HepG2 (cell line): ENCODE measurements around the gene SLAMF9. TPM values are rescaled to one million over a fixed set of nuclear protein-coding genes. Genes with fewer than 3 reads are reported as not detected.

Experiments used
- ATAC-seq: fragments of 200-7000 bp; cut with Tn5 transposase; 3 replicates; pipeline ENCODE4 v1.9.1; 2020; ENCODE audit warnings: mild to moderate bottlenecking, moderate library complexity
- BruUV-seq: library from RNA; stranded (reverse); fragments of 400-500 nt; replicated peaks from 2 replicates; lab custom pipeline; 2021; lab: Mats Ljungman, UMichigan
- CTCF ChIA-PET: fragments of 300-600 bp; formaldehyde crosslinking; extraction: SDS; loops from one replicate; lab custom pipeline; 2021; ENCODE audit warnings: low total read pairs, inconsistent platforms, low intra/inter-chr PET ratio; lab: Yijun Ruan, JAX
- POLR2A ChIA-PET: fragments of 350-600 bp; sonication (Branson Sonifier 250); formaldehyde crosslinking; loops from one replicate; lab custom pipeline; 2020; ENCODE audit warnings: antibody characterized with exemption, inconsistent platforms; lab: Yijun Ruan, JAX
- DNase-seq: peaks from one replicate; pipeline ENCODE4 v3.0.0-alpha.2; 2015; ENCODE audit warnings: low spot score
- FAIRE-seq: peaks from 3 replicates; lab custom pipeline; 2011; peaks lifted over from hg19 to GRCh38; lab: Jason Lieb, UNC
- H2AFZ ChIP-seq: one replicate; pipeline ENCODE4 v1.6.1; 2011; ENCODE audit warnings: low read length, inconsistent platforms
- H3K27ac ChIP-seq: fragments of 300-600 bp; 3 replicates; pipeline ENCODE4 v1.8.0; 2011; ENCODE audit warnings: mixed run types, mild to moderate bottlenecking, mixed read lengths, low read length, inconsistent platforms; ENCODE audit not compliant: insufficient read depth; ENCODE audit errors: extremely low read length
- H3K27me3 ChIP-seq, 2 experiments: fragments of 200-600 bp in 1 of 2; 2 replicates in 1 of 2; 3 replicates in 1 of 2; pipeline versions ENCODE4 v1.6.0 to v1.8.0; 2011; ENCODE audit warnings: low read length in 2 of 2, mild to moderate bottlenecking in 2 of 2, moderate library complexity in 2 of 2, inconsistent platforms in 1 of 2; ENCODE audit not compliant: insufficient read depth in 2 of 2, control insufficient read depth in 1 of 2
- H3K36me3 ChIP-seq, 2 experiments: fragments of 200-600 bp in 1 of 2; replicated peaks in 1 of 2; 2 replicates in 1 of 2; 3 replicates in 1 of 2; pipeline versions ENCODE4 v1.5.1 to v1.8.0; 2011; ENCODE audit warnings: low read length in 2 of 2, inconsistent platforms in 1 of 2; ENCODE audit not compliant: insufficient read depth in 2 of 2, control insufficient read depth in 1 of 2
- H3K4me1 ChIP-seq: 2 replicates; pipeline ENCODE4 v1.5.1; 2012; ENCODE audit warnings: low read length, inconsistent platforms; ENCODE audit not compliant: insufficient read depth
- H3K4me2 ChIP-seq: 2 replicates; pipeline ENCODE4 v1.6.0; 2011; ENCODE audit warnings: low read depth, low read length, inconsistent platforms
- H3K4me3 ChIP-seq, 3 experiments: fragments of 200-600 bp in 1 of 3; sonication (generic), shearing (Covaris generic) in 1 of 3; replicated peaks in 1 of 3; 2 replicates each; pipeline ENCODE4 v1.5.1; 2011 to 2016; ENCODE audit warnings: low read length in 3 of 3, inconsistent platforms in 2 of 3, low read depth in 2 of 3, mild to moderate bottlenecking in 2 of 3, control low read depth in 1 of 3, mixed read lengths in 1 of 3; ENCODE audit not compliant: insufficient read depth in 1 of 3
- H3K79me2 ChIP-seq: one replicate; pipeline ENCODE4 v1.6.1; 2011; ENCODE audit warnings: low read length, inconsistent platforms; ENCODE audit not compliant: insufficient read depth
- H3K9ac ChIP-seq: 2 replicates; pipeline ENCODE4 v1.6.0; 2011; ENCODE audit warnings: mild to moderate bottlenecking, low read depth, low read length, inconsistent platforms; ENCODE audit not compliant: insufficient read depth
- H3K9me3 ChIP-seq: 2 replicates; pipeline ENCODE4 v1.5.1; 2012; ENCODE audit warnings: mild to moderate bottlenecking, low read length
- H4K20me1 ChIP-seq: 2 replicates; pipeline ENCODE4 v1.6.0; 2011; ENCODE audit warnings: inconsistent platforms, mild to moderate bottlenecking, low read length, moderate library complexity; ENCODE audit not compliant: insufficient read depth
- DPF2 ChIP-seq: sonication (generic); formaldehyde crosslinking; IDR thresholded peaks from 2 replicates; pipeline ENCODE4 v1.4.0; 2020; ENCODE audit warnings: mild to moderate bottlenecking, low read depth, missing genetic modification reagents, borderline replicate concordance
- RFXAP ChIP-seq: sonication (generic); formaldehyde crosslinking; IDR thresholded peaks from 2 replicates; pipeline ENCODE4 v1.4.0; 2020; ENCODE audit warnings: missing genetic modification reagents, borderline replicate concordance
- TARDBP ChIP-seq: sonication (generic); formaldehyde crosslinking; IDR thresholded peaks from 2 replicates; pipeline ENCODE4 v1.8.0; 2022; ENCODE audit warnings: mild to moderate bottlenecking, missing genetic modification reagents
- THAP8 ChIP-seq: sonication (generic); formaldehyde crosslinking; IDR thresholded peaks from 2 replicates; pipeline ENCODE4 v1.5.1; 2020; ENCODE audit warnings: missing genetic modification reagents, mild to moderate bottlenecking, borderline replicate concordance
- ZNF143 ChIP-seq: sonication (generic); formaldehyde crosslinking; IDR thresholded peaks from 2 replicates; pipeline ENCODE4 v1.4.0; 2020; ENCODE audit warnings: missing genetic modification reagents
- WGBS: methylation state at CpG from one replicate; pipeline ENCODE4 v1.1.6; 2017; ENCODE audit warnings: low lambda C conversion rate; 5-methylcytosine and 5-hydroxymethylcytosine counted together
- in situ Hi-C: cut with HindIII; loops from 2 replicates; pipeline ENCODE4 v1.10.0; 2017; ENCODE audit warnings: low pct_unique_long_range_greater_than_20kb; ENCODE audit not compliant: extremely low pct_ligation_motif_present
- intact Hi-C: fragments of 100-400 bp; cut with micrococcal nuclease; formaldehyde crosslinking; loops from one replicate; pipeline ENCODE4 v1.10.0; 2022; ENCODE audit not compliant: unreplicated experiment
- polyA plus RNA-seq, 8 experiments: library from polyadenylated mRNA; depleted of rRNA in 3 of 8; stranded (reverse) in 7 of 8; unstranded in 1 of 8; fragments of >200 nt; fragmentation: Illumina TruSeq in 4 of 8; extraction: Trizol in 4 of 8; gene quantifications; 2 replicates each; pipeline versions ENCODE4 v1.2.1 to v1.2.3, GENCODE V29; 2011 to 2016; ENCODE audit warnings: low read depth in 4 of 8, missing spikeins in 1 of 8, mixed read lengths in 1 of 8; ENCODE audit not compliant: insufficient read depth in 1 of 8
- total RNA-seq, 5 experiments: library from RNA; depleted of rRNA; stranded (reverse); fragments of >200 nt; fragmentation: Illumina TruSeq; extraction: Trizol; gene quantifications; 2 replicates each; pipeline ENCODE4 v1.2.3, GENCODE V29; 2016; ENCODE audit warnings: low read depth in 1 of 5

SLAMF9 gene
- total and polyA plus RNA-seq, 2 of the 13 experiments (the other 11 are each of a cell fraction or from before 2014, with no cell fraction given), result 0.82 TPM; not detected in 1

GRCh38 chr1:159981351-159982055 is 27.5 kb upstream of the SLAMF9 start:
- no peak for ATAC-seq
- Histone ChIP-seq H2AFZ (no peak overlapping the region), H3K79me2 (no peaks in the 10 kb centered on the region), H3K27me3 (peaks cover 1 to 15% of the 10 kb centered on the region in 2 experiments; a peak in 3 of 5 replicates), H3K36me3 (no peaks in the 10 kb centered on the region), H3K9me3 (no peaks in the 10 kb centered on the region), H3K27ac (no peak overlapping the region), H3K4me1 (no peaks in the 10 kb centered on the region), H3K4me2 (no peak overlapping the region), H4K20me1 (no peaks in the 10 kb centered on the region), H3K4me3 (no peak overlapping the region), H3K9ac (no peak overlapping the region)
- 42% methylated on average over 2 of the region's 6 CpGs for WGBS
- no peak for FAIRE-seq
- BruUV-seq, result no TSS peak
- TF ChIP-seq TARDBP (CRISPR knock-in tag), result no peak
- no peak for TF ChIP-seq THAP8
- ChIA-PET POLR2A (no interaction called here), CTCF (no interaction called here)
- in situ Hi-C loops, result no loop called here
- intact Hi-C loops, result no loop called here
- no peak for DNase-seq

- H3K9ac ChIP-seq, result no peak overlapping the region
- H3K4me1 ChIP-seq, result no peaks in the 10 kb centered on the region
- H3K27me3 ChIP-seq, result peaks cover 1 to 15% of the 10 kb centered on the region in 2 experiments; a peak in 2 of 5 replicates
- DNase-seq, result no peak
- no peak overlapping the region for H3K4me3 ChIP-seq
- H4K20me1 ChIP-seq, result no peaks in the 10 kb centered on the region
- FAIRE-seq, result no peak
- H3K36me3 ChIP-seq, result no peaks in the 10 kb centered on the region
- BruUV-seq, result no TSS peak
- H3K27ac ChIP-seq, result no peak overlapping the region
- WGBS, result 64% methylated on average over 7 of the region's 7 CpGs
- H3K9me3 ChIP-seq, result no peaks in the 10 kb centered on the region
- H2AFZ ChIP-seq, result no peak overlapping the region
- CTCF ChIA-PET, result no interaction called here
- POLR2A ChIA-PET, result no interaction called here
- H3K4me2 ChIP-seq, result no peak overlapping the region
- ATAC-seq, result no peak
- intact Hi-C loops (no loop called here), in situ Hi-C loops (no loop called here)
- H3K79me2 ChIP-seq, result no peaks in the 10 kb centered on the region
- TF ChIP-seq RFXAP (no peak), ZNF143 (no peak), DPF2 (CRISPR knock-in tag) (no peak)
Observed at GRCh38 chr1:159980786-159981185, 26.7 kb upstream of the SLAMF9 start.
